ENCODE data around the gene AURKAIP1.

AURKAIP1 gene

GRCh38 chr1:1366699-1367066, 8.3 kb downstream of the AURKAIP1 start:
- TF ChIP-seq GABPA (IDR thresholded peaks at IDR 0.05; ENCODE audit: low read depth) (no peak), REST (IDR thresholded peaks at IDR 0.05; ENCODE audit: insufficient replicate concordance, low read depth) (no peak), POLR2AphosphoS5 (IDR thresholded peaks at IDR 0.05; ENCODE audit: low read depth) (no peak), SPI1 (IDR thresholded peaks at IDR 0.05; ENCODE audit: borderline replicate concordance, low read depth) (no peak)
- TF ChIP-seq, protein P1, sequence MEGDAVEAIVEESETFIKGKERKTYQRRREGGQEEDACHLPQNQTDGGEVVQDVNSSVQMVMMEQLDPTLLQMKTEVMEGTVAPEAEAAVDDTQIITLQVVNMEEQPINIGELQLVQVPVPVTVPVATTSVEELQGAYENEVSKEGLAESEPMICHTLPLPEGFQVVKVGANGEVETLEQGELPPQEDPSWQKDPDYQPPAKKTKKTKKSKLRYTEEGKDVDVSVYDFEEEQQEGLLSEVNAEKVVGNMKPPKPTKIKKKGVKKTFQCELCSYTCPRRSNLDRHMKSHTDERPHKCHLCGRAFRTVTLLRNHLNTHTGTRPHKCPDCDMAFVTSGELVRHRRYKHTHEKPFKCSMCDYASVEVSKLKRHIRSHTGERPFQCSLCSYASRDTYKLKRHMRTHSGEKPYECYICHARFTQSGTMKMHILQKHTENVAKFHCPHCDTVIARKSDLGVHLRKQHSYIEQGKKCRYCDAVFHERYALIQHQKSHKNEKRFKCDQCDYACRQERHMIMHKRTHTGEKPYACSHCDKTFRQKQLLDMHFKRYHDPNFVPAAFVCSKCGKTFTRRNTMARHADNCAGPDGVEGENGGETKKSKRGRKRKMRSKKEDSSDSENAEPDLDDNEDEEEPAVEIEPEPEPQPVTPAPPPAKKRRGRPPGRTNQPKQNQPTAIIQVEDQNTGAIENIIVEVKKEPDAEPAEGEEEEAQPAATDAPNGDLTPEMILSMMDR (IDR thresholded peaks at IDR 0.05; ENCODE audit: insufficient read depth, low read length), result no peak
- Histone ChIP-seq H3K27ac (replicated peaks) (no peak overlapping the region), H3K27me3 (ENCODE audit: insufficient read depth, poor library complexity, severe bottlenecking) (no peaks in the 10 kb centered on the region), H3K4me3 (replicated peaks; ENCODE audit: insufficient read depth, low read length) (no peak overlapping the region)
- no peak for DNase-seq (ENCODE audit: low read depth in 1 of 2, low spot score in 1 of 2)

- Histone ChIP-seq H3K27me3 (ENCODE audit: insufficient read depth, poor library complexity, severe bottlenecking) (no peaks in the 10 kb centered on the region), H3K27ac (replicated peaks) (no peak overlapping the region), H3K4me3 (replicated peaks; ENCODE audit: insufficient read depth, low read length) (no peak overlapping the region)
- TF ChIP-seq GABPA (IDR thresholded peaks at IDR 0.05; ENCODE audit: low read depth) (no peak), POLR2AphosphoS5 (IDR thresholded peaks at IDR 0.05; ENCODE audit: low read depth) (no peak), REST (IDR thresholded peaks at IDR 0.05; ENCODE audit: insufficient replicate concordance, low read depth) (no peak), SPI1 (IDR thresholded peaks at IDR 0.05; ENCODE audit: borderline replicate concordance, low read depth) (no peak)
- TF ChIP-seq, protein P1 (IDR thresholded peaks at IDR 0.05; ENCODE audit: insufficient read depth, low read length), result no peak
- DNase-seq (ENCODE audit: low read depth in 1 of 2, low spot score in 1 of 2), result no peak
Observed at GRCh38 chr1:1365875-1366698, 8.9 kb downstream of the AURKAIP1 start.

DNA sequence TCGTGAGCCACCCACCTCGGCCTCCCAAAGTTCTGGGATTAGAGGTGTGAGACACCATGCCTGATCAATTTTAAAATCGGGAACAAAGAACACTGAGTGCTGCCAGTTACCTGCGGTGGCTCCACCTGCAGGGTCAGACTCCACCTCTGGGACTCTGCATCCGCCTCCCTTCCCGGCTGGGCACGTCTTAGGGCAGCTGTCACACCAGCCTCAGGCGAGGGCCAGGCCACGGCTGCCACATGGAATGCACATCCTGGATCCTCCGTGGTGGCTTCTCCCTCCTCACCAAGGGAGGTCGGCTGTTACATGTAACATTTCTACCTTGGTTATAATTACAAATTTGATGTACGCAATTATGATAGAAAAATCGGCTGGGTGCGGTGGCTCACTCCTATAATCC, 10.7 kb downstream of the AURKAIP1 start:
- Histone ChIP-seq H3K4me3 (replicated peaks; ENCODE audit: insufficient read depth, low read length) (no peak overlapping the region), H3K27ac (replicated peaks) (no peak overlapping the region), H3K27me3 (ENCODE audit: insufficient read depth, poor library complexity, severe bottlenecking) (no peaks in the 10 kb centered on the region)
- DNase-seq (ENCODE audit: low read depth in 1 of 2, low spot score in 1 of 2), result no peak
- TF ChIP-seq SPI1 (IDR thresholded peaks at IDR 0.05; ENCODE audit: borderline replicate concordance, low read depth) (no peak), REST (IDR thresholded peaks at IDR 0.05; ENCODE audit: insufficient replicate concordance, low read depth) (no peak), GABPA (IDR thresholded peaks at IDR 0.05; ENCODE audit: low read depth) (no peak)
- TF ChIP-seq, protein P1 (IDR thresholded peaks at IDR 0.05; ENCODE audit: insufficient read depth, low read length), result no peak

Data from HL-60 (cell line).